GM12801 (cell line): ENCODE measurements around the gene ITGB3BP.

Experiments
- TF ChIP-seq, protein P1 (sequence below): IDR thresholded peaks from one replicate; pipeline ENCODE4 v1.5.1; 2011; ENCODE audit warnings: control low read depth; ENCODE audit not compliant: insufficient read length; ENCODE audit errors: extremely low read depth

ITGB3BP gene

DNA sequence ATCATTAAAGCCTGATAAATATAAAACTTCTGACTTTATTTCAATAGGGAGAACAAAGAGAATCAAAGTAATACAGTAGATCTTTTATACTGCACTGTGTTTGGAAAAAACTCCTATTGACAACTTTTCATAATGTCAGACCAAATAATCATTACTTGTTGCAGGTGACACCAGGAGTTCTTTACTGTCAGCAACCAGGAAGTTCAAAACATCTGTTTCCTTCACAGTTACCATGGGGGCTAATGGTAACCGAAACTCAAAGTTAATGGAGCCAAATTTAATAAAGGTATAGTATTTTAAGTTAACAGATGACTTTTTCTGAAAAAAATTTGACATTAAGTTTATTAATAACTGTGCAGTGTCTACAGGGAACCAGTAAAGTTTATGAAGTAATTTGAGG lies 10.9 kb upstream of the ITGB3BP start:
- TF ChIP-seq, protein P1, sequence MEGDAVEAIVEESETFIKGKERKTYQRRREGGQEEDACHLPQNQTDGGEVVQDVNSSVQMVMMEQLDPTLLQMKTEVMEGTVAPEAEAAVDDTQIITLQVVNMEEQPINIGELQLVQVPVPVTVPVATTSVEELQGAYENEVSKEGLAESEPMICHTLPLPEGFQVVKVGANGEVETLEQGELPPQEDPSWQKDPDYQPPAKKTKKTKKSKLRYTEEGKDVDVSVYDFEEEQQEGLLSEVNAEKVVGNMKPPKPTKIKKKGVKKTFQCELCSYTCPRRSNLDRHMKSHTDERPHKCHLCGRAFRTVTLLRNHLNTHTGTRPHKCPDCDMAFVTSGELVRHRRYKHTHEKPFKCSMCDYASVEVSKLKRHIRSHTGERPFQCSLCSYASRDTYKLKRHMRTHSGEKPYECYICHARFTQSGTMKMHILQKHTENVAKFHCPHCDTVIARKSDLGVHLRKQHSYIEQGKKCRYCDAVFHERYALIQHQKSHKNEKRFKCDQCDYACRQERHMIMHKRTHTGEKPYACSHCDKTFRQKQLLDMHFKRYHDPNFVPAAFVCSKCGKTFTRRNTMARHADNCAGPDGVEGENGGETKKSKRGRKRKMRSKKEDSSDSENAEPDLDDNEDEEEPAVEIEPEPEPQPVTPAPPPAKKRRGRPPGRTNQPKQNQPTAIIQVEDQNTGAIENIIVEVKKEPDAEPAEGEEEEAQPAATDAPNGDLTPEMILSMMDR, result no peak

DNA sequence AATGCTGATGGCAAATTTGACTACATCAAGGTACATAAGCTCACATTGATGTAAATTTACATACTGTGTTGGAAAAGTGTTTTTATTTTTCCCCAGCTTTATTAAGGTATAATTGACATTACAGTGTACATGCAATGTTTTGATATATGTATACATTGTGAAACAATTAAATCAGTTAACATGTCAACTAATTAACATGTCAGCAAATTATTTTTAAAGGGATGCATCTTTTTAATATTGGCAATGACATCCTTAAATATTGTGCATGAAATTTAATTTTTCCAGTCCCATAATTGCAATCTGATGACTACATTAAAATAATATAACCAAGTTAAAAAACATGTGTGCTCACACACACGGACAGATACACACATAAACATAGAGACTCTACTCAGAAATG lies 9.7 kb upstream of the ITGB3BP start:
- TF ChIP-seq, protein P1, result no peak

DNA sequence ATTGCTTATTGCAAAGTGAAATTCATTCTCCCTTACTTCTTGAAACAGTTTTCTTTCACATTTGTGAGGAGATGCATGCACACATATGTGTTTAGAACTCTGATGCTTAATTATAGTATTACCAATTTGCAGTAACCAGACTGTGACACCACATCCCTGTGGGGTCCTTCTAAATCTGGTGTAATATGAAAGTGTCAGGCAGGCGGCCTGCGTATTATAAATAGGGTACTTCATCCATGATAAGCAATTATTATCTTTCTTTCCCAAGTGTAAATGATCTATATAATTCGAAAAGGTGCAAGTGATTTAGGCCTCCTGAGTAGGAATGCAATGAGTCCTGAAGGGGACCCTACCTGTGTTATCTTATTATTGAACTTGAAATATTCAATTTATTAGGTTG lies 1.2 kb upstream of the ITGB3BP start:
- TF ChIP-seq, protein P1, result no peak

DNA sequence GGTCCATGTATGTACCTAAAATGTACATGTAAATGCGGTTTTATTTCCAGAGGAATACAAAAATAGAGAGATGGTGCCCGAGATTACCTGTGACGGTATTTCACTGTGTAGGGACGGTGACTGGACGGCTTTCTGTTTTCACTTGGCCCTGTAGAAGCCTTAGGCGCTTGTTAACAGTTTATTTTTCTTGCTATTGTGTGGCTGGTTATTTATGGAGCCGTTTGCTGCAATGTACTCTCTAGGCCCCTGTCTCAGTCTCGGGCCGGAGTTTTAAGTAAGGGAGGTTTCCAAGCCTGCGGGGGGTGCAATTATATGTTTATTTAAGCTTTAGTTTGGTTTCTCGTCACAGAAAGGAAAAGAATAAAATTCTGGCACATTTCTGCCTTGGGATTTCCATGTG lies 713 bp upstream of the ITGB3BP start:
- TF ChIP-seq, protein P1, result no peak

DNA sequence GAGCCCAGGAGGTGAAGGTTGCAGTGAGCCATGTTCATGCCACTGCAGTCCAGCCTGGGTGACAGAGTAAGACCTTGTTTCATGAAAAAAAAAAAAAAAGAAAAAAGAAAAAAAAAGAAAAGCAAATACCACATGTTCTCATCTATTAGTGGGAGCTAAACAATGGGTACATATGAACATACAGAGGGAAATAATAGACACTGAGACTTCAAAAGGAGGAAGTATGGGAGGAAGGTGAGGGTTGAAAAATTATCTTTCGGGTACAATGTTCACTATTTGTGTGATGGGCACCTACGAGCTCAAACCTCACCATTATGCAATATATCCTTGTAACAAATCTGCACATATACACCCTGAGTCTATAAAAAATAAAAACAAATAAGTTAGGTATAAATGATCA lies 6.4 kb downstream of the ITGB3BP start:
- TF ChIP-seq, protein P1, result no peak

DNA sequence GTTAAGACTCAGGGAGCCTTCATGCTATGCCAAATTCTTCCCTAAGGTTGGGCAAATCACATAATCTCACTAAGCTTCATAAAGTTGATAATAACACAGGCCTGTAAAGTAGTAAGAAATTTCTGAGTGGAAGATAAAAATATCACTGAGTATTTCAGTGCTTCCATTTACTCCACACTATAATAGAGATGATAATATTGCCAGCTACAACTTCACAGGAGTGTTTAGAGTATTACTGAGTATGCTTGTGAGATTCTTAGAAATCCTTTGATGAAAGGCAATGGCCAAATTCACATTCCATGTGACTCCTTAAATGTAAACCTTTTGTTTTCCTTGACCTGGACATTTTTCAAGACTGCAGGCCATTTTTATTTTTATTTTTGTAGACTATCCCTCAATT lies 10.4 kb downstream of the ITGB3BP start:
- TF ChIP-seq, protein P1, result no peak

DNA sequence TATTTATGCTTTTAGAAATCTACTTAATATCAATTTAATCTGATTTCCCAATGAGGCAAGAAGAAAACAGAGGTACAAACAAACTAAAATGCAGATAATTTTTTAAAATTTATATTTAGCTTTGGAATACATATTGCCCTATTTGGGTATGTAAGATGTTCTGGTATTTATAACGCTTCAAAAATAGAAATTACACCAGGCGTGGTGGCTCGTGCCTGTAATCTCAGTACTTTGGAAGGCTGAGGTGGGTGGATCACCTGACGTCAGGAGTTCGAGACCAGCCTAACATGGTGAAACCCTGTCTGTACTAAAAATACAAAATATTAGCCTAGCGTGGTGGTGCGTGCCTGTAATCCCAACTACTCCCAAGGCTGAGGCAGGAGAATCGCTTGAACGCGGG lies 13.3 kb downstream of the ITGB3BP start:
- TF ChIP-seq, protein P1, result no peak

DNA sequence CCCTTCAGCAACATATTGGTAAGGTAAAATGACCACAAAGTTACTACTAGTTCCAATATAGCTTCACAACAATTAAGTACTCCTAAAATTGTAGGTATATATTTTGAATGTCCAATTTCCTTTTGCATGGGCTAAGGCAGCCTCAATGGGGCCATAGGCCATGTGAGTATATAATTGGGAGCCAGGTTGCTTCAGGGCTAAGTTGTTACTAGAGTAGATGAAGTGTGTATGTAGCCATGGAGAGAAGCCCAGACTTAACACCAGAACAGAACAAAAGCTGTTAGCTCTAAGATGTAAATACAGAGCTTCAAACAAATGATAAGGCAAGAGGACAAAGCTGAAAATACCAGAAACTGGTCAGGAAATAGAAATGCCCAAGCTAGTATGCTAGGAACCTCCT lies 16.2 kb downstream of the ITGB3BP start:
- TF ChIP-seq, protein P1, result no peak
